H1 (cell line): Measurements from ENCODE around the gene FRZB. TPM values are rescaled to one million over a fixed set of nuclear protein-coding genes. Genes with fewer than 3 reads are reported as not detected.

Source experiments
- CTBP2 ChIP-seq: IDR thresholded peaks from 2 replicates; pipeline ENCODE4 v1.7.0; 2011; ENCODE audit warnings: borderline replicate concordance, mild to moderate bottlenecking, moderate library complexity, mixed read lengths, low read length; ENCODE audit not compliant: insufficient read depth, insufficient read length
- SP1 ChIP-seq: IDR thresholded peaks from 2 replicates; pipeline ENCODE4 v1.6.1; 2011; ENCODE audit warnings: low read depth, low read length
- polyA plus RNA-seq, 7 experiments: library from polyadenylated mRNA; depleted of rRNA in 3 of 7; stranded (reverse) in 5 of 7; unstranded in 2 of 7; fragments of >200 nt in 5 of 7; fragments of 200-250 nt in 2 of 7; gene quantifications; 1 replicate in 5 of 7; 2 replicates in 1 of 7; 4 replicates in 1 of 7; pipeline versions ENCODE4 v1.2.1 to v1.2.3, GENCODE V29; 2011 to 2013; ENCODE audit warnings: missing spikeins in 2 of 7, mixed read lengths in 2 of 7
- total RNA-seq: library from RNA; stranded (reverse); fragmentation: NEBNext Ultra II Directional; extraction: Animal tissue kit (Norgen Biotek cat#: 25700); gene quantifications from 2 replicates; pipeline ENCODE4 v1.2.1, GENCODE V29; 2021

Gene FRZB
- total and polyA plus RNA-seq, 2 of the 8 experiments (the other 6 are each of a cell fraction or from before 2014, with no cell fraction given), result 4.4 to 4.6 TPM

DNA sequence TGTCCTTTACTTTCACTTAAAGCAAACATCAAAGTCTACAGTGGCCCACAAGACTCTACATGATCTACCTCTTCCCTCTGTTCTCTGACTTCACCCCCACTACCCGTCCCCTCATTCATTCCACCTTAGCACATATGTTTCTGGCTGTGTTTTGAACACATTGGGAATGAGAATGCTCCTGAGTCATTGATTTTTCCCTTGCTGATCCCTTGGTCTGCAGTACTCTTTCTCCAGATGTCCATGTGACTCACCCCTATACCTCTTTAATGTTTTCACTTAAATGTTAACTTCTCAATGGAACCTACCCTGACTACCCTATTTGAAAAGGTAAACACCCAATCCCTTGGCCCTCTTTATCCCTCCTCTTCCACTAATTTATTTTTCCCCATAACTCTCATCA is 30.7 kb upstream of the FRZB start (continued):
- no peak for TF ChIP-seq CTBP2
- no peak for TF ChIP-seq SP1
